Measurements from ENCODE around the gene LIN28B.

The LIN28B gene

DNA sequence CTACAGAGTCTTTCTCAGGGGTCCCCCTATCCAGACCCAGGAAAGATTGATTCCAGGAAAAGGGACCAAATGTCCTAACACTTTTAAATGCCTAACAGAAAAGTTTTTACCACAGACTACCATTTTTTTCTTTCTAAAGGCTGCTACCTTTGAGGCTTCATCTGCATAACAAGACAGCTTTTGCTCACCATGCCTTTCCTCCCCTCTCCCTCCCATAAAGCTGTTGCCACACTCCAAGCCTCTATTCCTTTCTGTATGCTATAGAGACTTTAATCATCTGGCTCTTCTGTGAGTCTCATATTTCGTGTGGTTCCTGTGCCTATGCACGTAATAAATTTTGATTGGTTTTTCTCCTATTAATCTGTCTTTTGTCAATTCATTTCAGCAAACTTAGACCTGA lies 26.0 kb upstream of the LIN28B start:
- no peak overlapping the region for H3K4me3 ChIP-seq (ENCODE audit: low read depth, low read length)
- TF ChIP-seq CTCF (IDR thresholded peaks at IDR 0.05; ENCODE audit: insufficient read depth, low read length, missing control alignments): no peak
- no peak for DNase-seq (ENCODE audit: low read depth, low spot score)
- ChIA-PET POLR2A (no interaction called here), CTCF (no interaction called here)

DNA sequence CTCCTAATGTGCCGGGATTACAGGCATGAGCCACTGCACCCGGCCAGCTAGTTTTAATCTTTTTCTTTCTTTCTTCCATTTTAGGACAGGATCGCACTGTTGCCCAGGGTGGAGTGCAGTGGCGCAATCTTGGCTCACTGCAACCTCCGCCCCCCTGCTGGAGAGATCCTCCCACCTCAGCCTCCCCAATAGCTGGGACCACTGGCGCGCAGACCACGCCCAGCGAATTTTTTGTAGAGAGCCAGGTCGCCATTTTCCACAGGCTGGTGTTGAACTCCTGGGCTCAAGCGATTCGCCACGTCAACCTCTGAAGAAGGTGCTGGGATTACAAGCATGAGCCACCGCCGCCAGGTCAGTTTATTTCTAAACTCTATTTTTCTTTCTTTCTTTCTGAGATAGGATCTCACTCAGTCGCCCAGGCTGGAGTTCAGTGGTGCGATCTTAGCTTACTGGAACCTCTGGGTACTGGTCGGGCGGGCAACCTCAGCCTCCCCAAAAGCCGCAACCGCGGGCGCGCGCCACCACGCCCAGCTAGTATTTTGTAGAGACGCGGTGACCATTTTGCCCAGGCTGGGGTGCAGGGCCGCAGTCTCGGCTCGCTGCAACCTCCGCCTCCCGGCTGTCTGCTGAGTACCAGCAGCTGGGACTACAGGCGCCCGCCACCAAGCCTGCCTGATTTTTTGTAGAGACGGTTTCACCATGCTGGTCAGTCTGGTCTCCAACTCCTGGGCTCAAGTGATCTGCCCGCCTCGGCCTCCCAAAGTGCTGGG lies 20.0 kb upstream of the LIN28B start:
- no peak for DNase-seq (ENCODE audit: low read depth, low spot score)
- ChIA-PET CTCF (no interaction called here), POLR2A (no interaction called here)
- TF ChIP-seq CTCF (IDR thresholded peaks at IDR 0.05; ENCODE audit: insufficient read depth, low read length, missing control alignments): no peak
- no peak overlapping the region for H3K4me3 ChIP-seq (ENCODE audit: low read depth, low read length)

GRCh38 chr6:104940238-104940892 lies 16.5 kb upstream of the LIN28B start:
- DNase-seq (ENCODE audit: low read depth, low spot score): no peak
- CTCF ChIA-PET: interaction anchor here (0.9 to 3.3 kb wide), 3 partner anchors 15 to 138 kb away, joined by 3 to 37 read pairs (median 3); no protein-coding TSS in a partner anchor

DNA sequence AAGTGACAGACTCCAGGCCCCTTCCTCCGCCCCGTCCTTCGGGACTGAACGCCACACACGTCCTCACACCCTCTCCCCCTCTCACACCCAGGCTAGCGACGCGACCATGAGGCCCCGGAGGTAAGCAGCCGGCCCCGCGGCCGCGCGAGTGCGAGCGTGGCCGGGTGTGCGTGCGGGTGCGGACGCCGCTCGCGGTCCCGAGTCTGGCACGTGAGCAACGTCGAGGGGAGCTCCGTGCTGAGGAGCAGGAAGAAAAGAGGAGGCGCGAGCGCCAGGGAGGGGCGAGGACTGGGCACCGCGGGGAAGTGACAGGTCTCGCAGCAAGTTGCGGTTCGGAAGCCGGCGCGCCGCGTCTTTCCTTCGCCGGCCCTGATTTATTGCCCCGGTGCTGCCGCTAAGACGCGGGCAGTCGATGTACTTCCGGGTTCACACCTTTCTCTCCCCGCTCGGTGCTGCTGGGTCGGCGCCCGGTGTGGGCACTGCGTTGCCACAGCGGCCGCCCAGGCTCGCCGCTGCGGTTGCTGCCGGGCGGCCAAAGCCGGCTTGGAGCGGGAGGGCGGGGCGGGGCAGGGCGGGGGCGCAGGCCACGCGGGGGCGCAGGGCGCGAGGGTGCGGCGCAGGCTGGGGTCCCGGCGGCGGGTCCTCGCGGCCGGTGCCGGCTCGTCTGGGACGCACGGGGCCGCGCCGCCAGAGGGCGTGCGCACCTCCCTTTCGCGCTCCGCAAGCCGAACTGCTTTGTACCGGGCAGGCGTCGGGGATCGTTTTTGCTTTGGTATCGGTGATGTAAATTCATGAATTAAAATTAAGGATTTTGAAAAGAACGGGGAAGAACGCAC lies 15.8 kb upstream of the LIN28B start:
- peak; percentile 76 for TF ChIP-seq CTCF (IDR thresholded peaks at IDR 0.05; ENCODE audit: insufficient read depth, low read length, missing control alignments)
- H3K4me3 ChIP-seq (ENCODE audit: low read depth, low read length): peak overlapping the region; percentile 51
- DNase-seq (ENCODE audit: low read depth, low spot score): no peak
- CTCF ChIA-PET: interaction anchor here (0.9 to 3.3 kb wide), 3 partner anchors 15 to 137 kb away, joined by 3 to 37 read pairs (median 3); no protein-coding TSS in a partner anchor
- POLR2A ChIA-PET: no interaction called here

More at GRCh38 chr6:104940238-104940892, 16.5 kb upstream of the LIN28B start:
- POLR2A ChIA-PET: no interaction called here
- no peak for TF ChIP-seq CTCF (IDR thresholded peaks at IDR 0.05; ENCODE audit: insufficient read depth, low read length, missing control alignments)
- peak overlapping the region; percentile 51 for H3K4me3 ChIP-seq (ENCODE audit: low read depth, low read length)

DNA sequence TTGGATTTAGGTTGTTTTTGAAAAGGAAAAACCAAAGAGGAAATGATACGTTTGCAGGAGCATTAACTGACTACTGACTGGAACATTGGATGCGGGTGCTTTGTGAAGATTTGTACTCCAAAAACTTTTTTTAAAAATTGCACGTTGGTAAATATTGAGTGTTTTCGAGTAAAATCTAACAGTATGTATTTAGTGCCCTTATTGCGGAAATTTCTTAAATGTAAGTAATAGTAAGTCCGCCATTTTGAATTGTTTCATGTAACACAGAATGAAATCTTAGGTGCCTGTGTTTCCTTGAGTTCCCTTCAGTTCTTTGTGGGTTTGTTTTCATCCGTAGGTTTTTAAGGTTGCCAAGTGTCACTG lies 15.2 kb upstream of the LIN28B start:
- DNase-seq (ENCODE audit: low read depth, low spot score): no peak
- POLR2A ChIA-PET: no interaction called here
- CTCF ChIA-PET: interaction anchor here (1.5 kb wide), 1 partner anchor 136 kb away, joined by 13 read pairs; no protein-coding TSS in a partner anchor
- H3K4me3 ChIP-seq (ENCODE audit: low read depth, low read length): peak overlapping the region; percentile 32
- no peak for TF ChIP-seq CTCF (IDR thresholded peaks at IDR 0.05; ENCODE audit: insufficient read depth, low read length, missing control alignments)

Measured in AG04449 (cell line).